IMR-90 (cell line): ENCODE measurements around the gene SEL1L3. TPM values are rescaled to one million over a fixed set of nuclear protein-coding genes. Genes with fewer than 3 reads are reported as not detected.

Experiments
- ATAC-seq: fragments of 200-7000 bp; cut with Tn5 transposase; 2 replicates; pipeline ENCODE4 v1.9.1; 2020; ENCODE audit warnings: low read depth, mild to moderate bottlenecking, moderate library complexity
- BruUV-seq: library from RNA; stranded (reverse); fragments of 400-500 nt; replicated peaks from 2 replicates; lab custom pipeline; 2021; lab: Mats Ljungman, UMichigan
- CTCF ChIA-PET: fragments of 300-600 bp; formaldehyde crosslinking; extraction: SDS; loops from one replicate; lab custom pipeline; 2021; ENCODE audit warnings: antibody characterized with exemption; lab: Yijun Ruan, JAX
- POLR2A ChIA-PET: fragments of 300-600 bp; sonication (Branson Sonifier 250); formaldehyde crosslinking; loops from one replicate; lab custom pipeline; 2022; ENCODE audit warnings: antibody characterized with exemption; ENCODE audit not compliant: unreplicated experiment; lab: Charles Lee
- DNase-seq: peaks from one replicate; pipeline ENCODE4 v3.0.0; 2013
- H2AFZ ChIP-seq: replicated peaks from 2 replicates; pipeline ENCODE3; 2013; ENCODE audit warnings: low read length, mild to moderate bottlenecking; ENCODE audit not compliant: poor library complexity
- H2AK5ac ChIP-seq: 2 replicates; pipeline ENCODE4 v1.6.1; 2013; ENCODE audit warnings: low read depth, low read length, inconsistent platforms
- H2AK9ac ChIP-seq: replicated peaks from 2 replicates; pipeline ENCODE3; 2013; ENCODE audit warnings: mild to moderate bottlenecking, low read depth, low read length, moderate library complexity; ENCODE audit not compliant: poor library complexity
- H2BK120ac ChIP-seq: 2 replicates; pipeline ENCODE4 v1.6.1; 2013; ENCODE audit warnings: low read depth, low read length, inconsistent platforms
- H2BK15ac ChIP-seq: 3 replicates; pipeline ENCODE4 v1.6.1; 2013; ENCODE audit warnings: low read depth, low read length, inconsistent platforms
- H2BK20ac ChIP-seq: 2 replicates; pipeline ENCODE4 v1.6.1; 2013; ENCODE audit warnings: low read depth, mild to moderate bottlenecking, inconsistent platforms, low read length, moderate library complexity
- H2BK5ac ChIP-seq: 2 replicates; pipeline ENCODE4 v1.6.1; 2013; ENCODE audit warnings: mild to moderate bottlenecking, low read depth, low read length, inconsistent platforms; ENCODE audit not compliant: poor library complexity, severe bottlenecking
- H3K14ac ChIP-seq: replicated peaks from 2 replicates; pipeline ENCODE4 v1.6.1; 2013; ENCODE audit warnings: low read depth, low read length, inconsistent platforms
- H3K18ac ChIP-seq: 2 replicates; pipeline ENCODE4 v1.6.1; 2013; ENCODE audit warnings: low read depth, low read length, control low read depth
- H3K23ac ChIP-seq: 2 replicates; pipeline ENCODE4 v1.6.1; 2013; ENCODE audit warnings: low read depth, low read length, inconsistent platforms
- H3K27ac ChIP-seq: 2 replicates; pipeline ENCODE4 v1.5.1; 2013; ENCODE audit warnings: mild to moderate bottlenecking, control low read depth, low read length; ENCODE audit not compliant: insufficient read depth
- H3K27me3 ChIP-seq: 2 replicates; pipeline ENCODE4 v1.6.1; 2013; ENCODE audit warnings: low read length; ENCODE audit not compliant: control insufficient read depth, insufficient read depth
- H3K36me3 ChIP-seq: 2 replicates; pipeline ENCODE4 v1.6.1; 2013; ENCODE audit warnings: low read length, mixed read lengths; ENCODE audit not compliant: control insufficient read depth, insufficient read depth
- H3K4ac ChIP-seq: 2 replicates; pipeline ENCODE4 v1.6.1; 2013; ENCODE audit warnings: low read depth, low read length, inconsistent platforms
- H3K4me1 ChIP-seq: 2 replicates; pipeline ENCODE4 v1.6.1; 2013; ENCODE audit warnings: low read length, mixed read lengths; ENCODE audit not compliant: control insufficient read depth, insufficient read depth
- H3K4me2 ChIP-seq: 2 replicates; pipeline ENCODE4 v1.6.1; 2013; ENCODE audit warnings: low read depth, mild to moderate bottlenecking, control low read depth, low read length, moderate library complexity
- H3K4me3 ChIP-seq: 2 replicates; pipeline ENCODE4 v1.5.1; 2013; ENCODE audit warnings: low read depth, mild to moderate bottlenecking, control low read depth, low read length, moderate library complexity; ENCODE audit not compliant: insufficient read depth
- H3K56ac ChIP-seq: 2 replicates; pipeline ENCODE4 v1.6.1; 2013; ENCODE audit warnings: low read length, inconsistent platforms; ENCODE audit not compliant: insufficient read depth; ENCODE audit errors: extremely low read depth
- H3K79me1 ChIP-seq, 2 experiments: 2 replicates each; pipeline ENCODE4 v1.6.1; 2013; ENCODE audit warnings: low read length in 2 of 2, inconsistent platforms in 1 of 2, low read depth in 1 of 2
- H3K9ac ChIP-seq: 2 replicates; pipeline ENCODE4 v1.6.1; 2013; ENCODE audit warnings: low read depth, low read length, control low read depth
- H3K9me1 ChIP-seq: 2 replicates; pipeline ENCODE4 v1.6.1; 2013; ENCODE audit warnings: low read length, inconsistent platforms; ENCODE audit not compliant: insufficient read depth
- H3K9me3 ChIP-seq: 2 replicates; pipeline ENCODE4 v1.6.1; 2013; ENCODE audit warnings: low read length; ENCODE audit not compliant: control insufficient read depth, insufficient read depth
- H4K20me1 ChIP-seq: 2 replicates; pipeline ENCODE4 v1.6.1; 2013; ENCODE audit warnings: low read length, inconsistent platforms; ENCODE audit not compliant: insufficient read depth
- H4K5ac ChIP-seq: 2 replicates; pipeline ENCODE4 v1.6.1; 2013; ENCODE audit warnings: mild to moderate bottlenecking, low read depth, low read length, control low read depth
- H4K8ac ChIP-seq, 2 experiments: 2 replicates each; pipeline ENCODE4 v1.6.1; 2013; ENCODE audit warnings: low read depth in 2 of 2, low read length in 2 of 2, control low read depth in 1 of 2, inconsistent platforms in 1 of 2
- H4K91ac ChIP-seq: 2 replicates; pipeline ENCODE4 v1.6.1; 2013; ENCODE audit warnings: low read depth, low read length, inconsistent platforms; ENCODE audit not compliant: insufficient read depth
- POLR2A ChIP-seq: IDR thresholded peaks from 2 replicates; pipeline ENCODE4 v1.6.1; 2012; ENCODE audit warnings: mild to moderate bottlenecking, low read depth, low read length
- RFX5 ChIP-seq: IDR thresholded peaks from 2 replicates; pipeline ENCODE4 v1.8.0; 2012; ENCODE audit warnings: low read depth, mild to moderate bottlenecking, low read length, moderate library complexity
- SMC3 ChIP-seq: fragments of 150-350 bp; IDR thresholded peaks from 2 replicates; pipeline ENCODE4 v1.6.1; 2016; ENCODE audit warnings: low read depth, mild to moderate bottlenecking, antibody characterized with exemption, low read length, moderate library complexity
- WGBS, 2 experiments: methylation state at CpG; one replicate each; pipeline versions ENCODE4 v1.1.5 to v1.1.7; 2013; ENCODE audit warnings: missing lambda C conversion rate in 2 of 2; ENCODE audit not compliant: insufficient read length in 1 of 2; ENCODE audit errors: extremely low coverage in 2 of 2; 5-methylcytosine and 5-hydroxymethylcytosine counted together
- dilution Hi-C: fragments of 300-500 bp; cut with HindIII; formaldehyde crosslinking; loops from one replicate; pipeline ENCODE4 v1.14.3; 2018; ENCODE audit warnings: low sequenced_read_pairs; ENCODE audit not compliant: unreplicated experiment
- in situ Hi-C: fragments of 300-500 bp; cut with MboI; formaldehyde crosslinking; loops from 3 replicates; pipeline ENCODE4 v1.14.3; 2019; ENCODE audit warnings: low sequenced_read_pairs, inconsistent platforms, mixed read lengths
- intact Hi-C: fragments of 100-400 bp; cut with micrococcal nuclease; formaldehyde crosslinking; loops from 2 replicates; pipeline ENCODE4 v1.10.0; 2022
- polyA plus RNA-seq, 3 experiments: library from polyadenylated mRNA; depleted of rRNA; stranded (reverse); fragments of >200 nt; gene quantifications; 2 replicates each; pipeline ENCODE4 v1.2.3, GENCODE V29; 2012; ENCODE audit warnings: low replicate concordance in 1 of 3
- total RNA-seq: library from RNA; depleted of rRNA; stranded (reverse); fragments of >200 nt; gene quantifications from 2 replicates; pipeline ENCODE4 v1.2.3, GENCODE V29; 2012

SEL1L3 gene
- total and polyA plus RNA-seq, 2 of the 4 experiments (the other 2 are of a cell fraction), result 16.4 to 43.7 TPM

- no peak overlapping the region for H3K9ac ChIP-seq
- no peak overlapping the region for H3K14ac ChIP-seq
- H4K91ac ChIP-seq, result no peak overlapping the region
- H3K56ac ChIP-seq, result no peak overlapping the region
- no peak overlapping the region for H3K4me3 ChIP-seq
- no peak for DNase-seq
- no peaks in the 10 kb centered on the region for H3K79me1 ChIP-seq
- H3K27me3 ChIP-seq, result no peaks in the 10 kb centered on the region
- dilution Hi-C loops, result no loop called here
- H3K4me2 ChIP-seq, result no peak overlapping the region
- H3K4me1 ChIP-seq, result peaks cover under 1% of the 10 kb centered on the region; the same call in 1 of the 2 replicates
- no peaks in the 10 kb centered on the region for H3K36me3 ChIP-seq
- ChIA-PET POLR2A (no interaction called here), CTCF (no interaction called here)
- H4K5ac ChIP-seq, result no peak overlapping the region
- no peaks in the 10 kb centered on the region for H4K20me1 ChIP-seq
- BruUV-seq, result no TSS peak
- no peak overlapping the region for H2BK15ac ChIP-seq
- ATAC-seq, result no peak
- no peak overlapping the region for H3K18ac ChIP-seq
- 64% methylated on average over 2 of the region's 9 CpGs; no CpG with 5 or more reads in 1 of the 2 experiments for WGBS, 2 experiments
- H2AFZ ChIP-seq, result no peak overlapping the region
- in situ Hi-C loops, result no loop called here
- no peaks in the 10 kb centered on the region for H3K9me1 ChIP-seq
- no peak for TF ChIP-seq RFX5
- no peak for TF ChIP-seq POLR2A
- TF ChIP-seq SMC3, result no peak
- no peak overlapping the region for H3K4ac ChIP-seq
- intact Hi-C loops, result no loop called here
- no peak overlapping the region for H2BK5ac ChIP-seq
- no peak overlapping the region for H2BK20ac ChIP-seq
- no peak overlapping the region for H4K8ac ChIP-seq
- no peak overlapping the region for H2AK5ac ChIP-seq
- no peak overlapping the region for H3K23ac ChIP-seq
- no peak overlapping the region for H2AK9ac ChIP-seq
- no peak overlapping the region for H2BK120ac ChIP-seq
- no peak overlapping the region for H3K27ac ChIP-seq
- no peaks in the 10 kb centered on the region for H3K9me3 ChIP-seq
These were observed 134.9 kb downstream of the SEL1L3 start for GRCh38 chr4:25727711-25728493.
